ENCODE measurements around the gene PXDC1.

Gene PXDC1

GRCh38 chr6:3733321-3733925 is 18.1 kb downstream of the PXDC1 start:
- TF ChIP-seq, protein P1, sequence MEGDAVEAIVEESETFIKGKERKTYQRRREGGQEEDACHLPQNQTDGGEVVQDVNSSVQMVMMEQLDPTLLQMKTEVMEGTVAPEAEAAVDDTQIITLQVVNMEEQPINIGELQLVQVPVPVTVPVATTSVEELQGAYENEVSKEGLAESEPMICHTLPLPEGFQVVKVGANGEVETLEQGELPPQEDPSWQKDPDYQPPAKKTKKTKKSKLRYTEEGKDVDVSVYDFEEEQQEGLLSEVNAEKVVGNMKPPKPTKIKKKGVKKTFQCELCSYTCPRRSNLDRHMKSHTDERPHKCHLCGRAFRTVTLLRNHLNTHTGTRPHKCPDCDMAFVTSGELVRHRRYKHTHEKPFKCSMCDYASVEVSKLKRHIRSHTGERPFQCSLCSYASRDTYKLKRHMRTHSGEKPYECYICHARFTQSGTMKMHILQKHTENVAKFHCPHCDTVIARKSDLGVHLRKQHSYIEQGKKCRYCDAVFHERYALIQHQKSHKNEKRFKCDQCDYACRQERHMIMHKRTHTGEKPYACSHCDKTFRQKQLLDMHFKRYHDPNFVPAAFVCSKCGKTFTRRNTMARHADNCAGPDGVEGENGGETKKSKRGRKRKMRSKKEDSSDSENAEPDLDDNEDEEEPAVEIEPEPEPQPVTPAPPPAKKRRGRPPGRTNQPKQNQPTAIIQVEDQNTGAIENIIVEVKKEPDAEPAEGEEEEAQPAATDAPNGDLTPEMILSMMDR (IDR thresholded peaks at IDR 0.05; ENCODE audit: insufficient read depth, low read depth, low read length, missing control alignments) = no peak
- no peak overlapping the region for H3K4me3 ChIP-seq (ENCODE audit: low read depth, low read length)
- DNase-seq (ENCODE audit: low read depth) = no peak

DNA sequence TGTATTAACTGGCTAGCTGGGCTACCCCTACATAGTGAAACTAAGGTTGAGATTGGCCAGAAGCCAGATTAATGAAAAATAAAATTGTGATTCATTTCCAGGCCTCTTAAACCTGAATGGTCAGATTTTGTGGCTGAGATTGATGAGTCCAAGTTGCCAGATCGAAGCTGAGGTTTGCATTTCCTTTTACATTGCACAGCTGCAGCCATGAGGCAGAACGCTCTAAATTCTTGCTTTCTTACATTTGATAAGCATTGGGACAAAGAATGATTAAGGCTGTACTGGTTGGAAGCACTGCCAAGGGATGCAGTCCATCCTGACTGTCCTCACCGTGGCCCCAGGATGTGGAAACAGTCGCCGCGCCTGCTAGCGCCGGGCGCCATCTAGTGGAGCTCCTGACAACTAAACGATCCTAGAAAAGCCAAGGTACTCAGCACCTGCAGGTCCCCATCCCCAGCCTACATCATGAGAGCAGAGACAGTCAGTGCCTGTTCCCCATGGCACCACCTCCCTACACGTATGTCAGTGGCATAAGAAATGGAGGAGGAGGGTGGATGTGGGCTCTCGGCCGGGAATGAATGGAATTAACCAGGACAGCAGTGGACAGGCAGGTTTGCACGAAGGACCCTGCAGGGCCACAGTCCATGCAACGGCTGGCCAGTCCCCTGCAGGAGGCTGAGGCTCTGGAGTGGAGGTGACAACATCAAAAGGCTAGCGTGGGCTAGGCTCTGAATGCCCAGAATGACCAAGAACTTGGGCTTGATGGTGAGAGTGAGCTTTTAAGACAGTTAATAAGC is 19.0 kb downstream of the PXDC1 start:
- DNase-seq (ENCODE audit: low read depth) = peak; percentile 67
- no peak overlapping the region for H3K4me3 ChIP-seq (ENCODE audit: low read depth, low read length)
- TF ChIP-seq, protein P1 (IDR thresholded peaks at IDR 0.05; ENCODE audit: insufficient read depth, low read depth, low read length, missing control alignments) = peak; percentile 92

DNA sequence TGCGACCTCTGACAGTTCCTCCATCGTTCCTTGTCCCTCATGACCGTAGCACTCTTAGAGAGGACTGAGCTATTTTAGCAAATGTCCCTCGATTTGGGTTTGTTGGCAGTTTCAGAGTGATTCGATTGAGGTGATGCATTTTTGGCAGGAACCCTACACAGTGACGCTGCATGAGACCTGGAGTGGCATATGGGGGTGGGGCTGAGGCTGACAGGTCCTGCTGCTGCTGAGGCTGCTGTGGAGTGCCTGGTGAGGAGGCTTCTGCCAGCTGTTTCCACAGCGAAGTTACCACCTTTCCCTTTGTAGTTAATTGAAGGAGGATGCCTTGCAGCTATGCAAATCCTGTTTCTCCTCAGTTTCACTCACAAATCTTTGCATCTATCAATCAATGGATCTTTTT is 19.8 kb downstream of the PXDC1 start:
- H3K4me3 ChIP-seq (ENCODE audit: low read depth, low read length) = no peak overlapping the region
- TF ChIP-seq, protein P1 (IDR thresholded peaks at IDR 0.05; ENCODE audit: insufficient read depth, low read depth, low read length, missing control alignments) = no peak
- no peak for DNase-seq (ENCODE audit: low read depth)

DNA sequence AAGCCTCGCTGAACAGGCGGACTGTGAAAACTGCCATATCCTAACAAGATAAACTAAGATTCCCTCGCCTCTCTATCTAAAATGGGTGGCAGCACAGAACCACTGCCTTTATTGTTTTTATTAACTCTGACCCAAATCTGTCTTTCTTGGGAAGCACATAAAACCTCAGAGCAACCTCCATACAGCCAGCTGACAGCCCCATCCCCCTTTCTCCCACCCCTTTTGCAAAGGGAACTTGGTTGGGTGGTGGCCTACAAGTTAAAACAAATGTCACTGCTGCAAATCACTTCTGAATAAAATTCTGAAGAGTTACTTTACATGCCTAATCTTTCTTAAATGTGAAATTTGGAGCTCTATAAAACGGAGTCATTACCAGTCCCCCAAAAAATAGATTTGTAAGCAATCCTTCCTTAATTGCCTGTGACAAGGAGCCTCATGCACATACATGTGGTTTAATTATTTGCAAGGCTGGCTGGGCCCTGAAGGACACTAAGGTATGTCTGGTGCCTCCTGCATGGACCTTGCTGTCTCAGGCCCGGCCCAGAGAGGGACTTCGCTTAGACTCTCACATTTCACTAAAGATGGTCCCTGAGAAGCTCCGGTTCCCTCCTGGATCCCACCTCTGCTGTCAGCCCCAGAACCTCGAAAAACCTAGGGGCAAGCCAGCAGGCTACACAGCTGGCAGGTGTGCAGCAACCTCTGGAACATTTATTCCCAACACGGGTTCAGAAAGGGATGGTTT is 21.7 kb downstream of the PXDC1 start:
- TF ChIP-seq, protein P1 (IDR thresholded peaks at IDR 0.05; ENCODE audit: insufficient read depth, low read depth, low read length, missing control alignments) = no peak
- no peak overlapping the region for H3K4me3 ChIP-seq (ENCODE audit: low read depth, low read length)
- DNase-seq (ENCODE audit: low read depth) = no peak

DNA sequence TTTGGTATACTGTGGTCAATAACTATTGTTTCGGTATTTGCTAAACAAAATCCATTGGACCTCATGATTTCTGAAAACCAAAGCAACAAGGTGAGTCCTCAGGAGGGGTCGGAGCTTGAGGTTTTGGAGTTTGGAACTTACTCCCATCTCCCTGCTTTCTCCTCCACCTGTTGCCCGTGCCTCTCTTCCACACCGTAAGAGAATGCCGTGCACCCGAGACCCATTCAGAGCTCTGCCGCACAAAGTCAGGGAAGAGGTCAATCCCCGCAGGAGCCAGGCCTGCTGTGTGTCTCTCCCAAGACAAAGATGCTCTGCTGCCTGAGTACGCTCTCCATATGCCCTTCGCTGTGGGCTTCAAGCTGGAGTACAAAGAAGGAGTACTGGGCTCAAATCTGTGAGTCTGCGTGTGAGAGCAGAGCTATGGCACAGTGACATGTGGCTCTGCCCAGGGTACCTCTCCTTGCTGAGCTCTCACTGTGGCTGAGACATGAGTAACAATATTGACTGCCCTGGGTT is 23.9 kb downstream of the PXDC1 start:
- TF ChIP-seq, protein P1 (IDR thresholded peaks at IDR 0.05; ENCODE audit: insufficient read depth, low read depth, low read length, missing control alignments) = no peak
- no peak for DNase-seq (ENCODE audit: low read depth)
- no peak overlapping the region for H3K4me3 ChIP-seq (ENCODE audit: low read depth, low read length)

- no peak for DNase-seq (ENCODE audit: low read depth)
- TF ChIP-seq, protein P1 (IDR thresholded peaks at IDR 0.05; ENCODE audit: insufficient read depth, low read depth, low read length, missing control alignments) = no peak
- H3K4me3 ChIP-seq (ENCODE audit: low read depth, low read length) = no peak overlapping the region
These were observed 24.5 kb downstream of the PXDC1 start for GRCh38 chr6:3727036-3727435.
